Adrenal gland (tissue), 12 donors: ENCODE data around the gene CA10. TPM values are rescaled to one million over a fixed set of nuclear protein-coding genes. Genes with fewer than 3 reads are reported as not detected.

Experiments
- DNase-seq, 7 donors: peaks; one replicate each; pipeline ENCODE4 v3.0.0-alpha.2; 2019 to 2020
- H3K27ac ChIP-seq, 5 donors: fragments of 200-600 bp; sonication (generic) in 4 of 5; 1 replicate in 3 of 5; 2 replicates in 2 of 5; pipeline versions ENCODE4 v1.5.1 to v1.8.0; 2016 to 2020; ENCODE audit warnings: mild to moderate bottlenecking in 1 of 5
- H3K27me3 ChIP-seq: fragments of 200-600 bp; 2 replicates; pipeline ENCODE4 v1.8.0; 2021
- H3K36me3 ChIP-seq, 2 donors: fragments of 200-600 bp; replicated peaks in 1 of 2; 1 replicate in 1 of 2; 2 replicates in 1 of 2; pipeline versions ENCODE4 v1.5.1 to v1.8.0; 2018 to 2022
- H3K4me1 ChIP-seq, 2 donors: fragments of 200-600 bp; replicated peaks in 1 of 2; 1 replicate in 1 of 2; 2 replicates in 1 of 2; pipeline versions ENCODE4 v1.5.1 to v1.8.0; 2018 to 2021
- H3K4me3 ChIP-seq, 4 donors: fragments of 200-600 bp; sonication (generic) in 3 of 4; one replicate each; pipeline ENCODE4 v1.5.1; 2016 to 2018
- H3K9me3 ChIP-seq, 3 donors: fragments of 200-600 bp; sonication (generic) in 1 of 3; replicated peaks in 1 of 3; 1 replicate in 2 of 3; 2 replicates in 1 of 3; pipeline versions ENCODE4 v1.5.1 to v1.8.0; 2016 to 2021
- POLR2A ChIP-seq, 2 donors: fragments of 450-650 bp; IDR thresholded peaks; one replicate each; pipeline ENCODE4 v1.6.1; 2017; ENCODE audit warnings: antibody characterized with exemption in 2 of 2, mild to moderate bottlenecking in 2 of 2, moderate library complexity in 1 of 2
- WGBS, 4 donors: extraction: QIAGEN DNeasy Blood & Tissue Kit in 2 of 4; methylation state at CpG; one replicate each; pipeline versions ENCODE4 v1.1.5 to v1.1.7; 2013 to 2017; 5-methylcytosine and 5-hydroxymethylcytosine counted together
- intact Hi-C, 2 donors: fragments of 100-400 bp; cut with DNase I; formaldehyde crosslinking; loops; one replicate each; pipeline versions ENCODE4 v1.14.1 to v1.15.0; 2022 to 2023
- polyA plus RNA-seq, 3 donors: library from polyadenylated mRNA; stranded (reverse); fragments of 200-250 nt in 2 of 3; fragments of 350-450 nt in 1 of 3; fragmentation: Illumina TruSeq in 1 of 3; extraction: RNeasy Lipid Tissue Mini Kit (QIAGEN cat#74804) in 1 of 3; gene quantifications; one replicate each; pipeline ENCODE4 v1.2.3, GENCODE V29; 2013 to 2014
- total RNA-seq, 9 donors: library from RNA; depleted of rRNA in 4 of 9; stranded (reverse); fragments of >200 nt in 4 of 9; fragments of 120-200 nt in 1 of 9; fragmentation: NEBNext Ultra II Directional in 1 of 9; extraction: Animal tissue kit (Norgen Biotek cat#: 25700) in 1 of 9; gene quantifications; one replicate each; pipeline versions ENCODE4 v1.1.0 to v1.2.4, GENCODE V29; 2013 to 2023
- TF ChIP-seq, protein P1 (sequence below), 6 experiments: fragments of 450-650 bp in 4 of 6; fragments of 200-600 bp in 2 of 6; sonication (generic) in 1 of 6; IDR thresholded peaks; 1 replicate in 5 of 6; 2 replicates in 1 of 6; pipeline versions ENCODE4 v1.5.1 to v1.8.0; 2016 to 2021; ENCODE audit warnings: antibody characterized with exemption in 6 of 6, mild to moderate bottlenecking in 2 of 6, moderate library complexity in 1 of 6
- donor health status: healthy with polysubstance abuse.
- donor health status: Bipolar disorder and iron deficiency.
- donor health status: DM: yes; HTN: yes; CAD: no.
- donor health status: DM: no; HTN: no; CAD: no.
- donor health status: DM: no; HTN: no; CAD: no.
- donor health status: DM: yes; HTN: yes; CAD: no.

CA10 gene
- total and polyA plus RNA-seq, 12 donors = 0.27 to 3.1 (median 2.5) TPM; not detected in 5

DNA sequence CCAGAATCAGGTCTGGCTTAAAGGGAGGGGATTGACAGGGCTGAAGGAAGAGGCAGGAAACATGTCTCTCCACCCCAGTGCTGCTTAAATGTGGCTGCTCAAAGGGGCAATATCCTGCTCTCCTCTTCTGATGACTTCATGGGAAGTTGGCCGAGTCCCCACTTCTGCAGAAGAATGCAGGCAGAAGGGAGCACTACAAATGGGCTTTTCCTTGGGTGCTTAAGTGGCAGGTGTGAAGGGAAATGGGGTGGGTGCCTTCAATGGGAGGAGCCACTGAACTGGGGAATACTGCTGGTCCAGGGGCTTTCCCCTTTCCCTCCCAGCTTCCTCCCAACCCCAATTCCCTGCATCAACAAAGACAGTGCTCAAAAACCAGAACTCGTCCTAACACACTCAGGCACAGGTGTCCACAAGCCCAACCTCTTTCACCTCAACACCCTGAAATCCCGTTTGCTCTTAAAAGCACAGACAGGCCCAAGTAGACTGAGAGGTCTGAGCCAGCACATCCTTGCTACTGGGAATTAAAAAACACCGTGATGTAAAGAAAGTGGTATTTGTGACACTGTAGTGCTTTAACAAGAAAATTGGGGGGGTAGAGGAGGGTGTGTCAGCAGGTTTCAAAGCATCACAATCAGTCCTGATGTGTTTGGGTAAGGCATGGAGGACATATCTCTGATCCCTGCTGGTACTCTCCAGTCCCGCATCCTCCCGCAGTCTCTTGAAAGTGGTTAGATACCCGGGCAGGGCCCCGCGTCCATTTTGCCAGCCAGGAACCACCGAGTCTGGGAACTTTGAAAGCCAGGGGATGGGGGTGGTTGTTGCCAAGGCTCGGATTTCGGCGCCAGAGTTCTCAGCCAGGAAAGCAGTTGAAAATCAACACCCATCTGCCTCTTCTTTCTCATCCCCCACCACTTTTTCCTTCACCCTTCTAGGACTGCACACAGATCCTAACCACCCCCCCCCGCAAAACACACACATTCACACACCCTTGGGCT is 1.6 kb downstream of the CA10 start:
- TF ChIP-seq, protein P1, sequence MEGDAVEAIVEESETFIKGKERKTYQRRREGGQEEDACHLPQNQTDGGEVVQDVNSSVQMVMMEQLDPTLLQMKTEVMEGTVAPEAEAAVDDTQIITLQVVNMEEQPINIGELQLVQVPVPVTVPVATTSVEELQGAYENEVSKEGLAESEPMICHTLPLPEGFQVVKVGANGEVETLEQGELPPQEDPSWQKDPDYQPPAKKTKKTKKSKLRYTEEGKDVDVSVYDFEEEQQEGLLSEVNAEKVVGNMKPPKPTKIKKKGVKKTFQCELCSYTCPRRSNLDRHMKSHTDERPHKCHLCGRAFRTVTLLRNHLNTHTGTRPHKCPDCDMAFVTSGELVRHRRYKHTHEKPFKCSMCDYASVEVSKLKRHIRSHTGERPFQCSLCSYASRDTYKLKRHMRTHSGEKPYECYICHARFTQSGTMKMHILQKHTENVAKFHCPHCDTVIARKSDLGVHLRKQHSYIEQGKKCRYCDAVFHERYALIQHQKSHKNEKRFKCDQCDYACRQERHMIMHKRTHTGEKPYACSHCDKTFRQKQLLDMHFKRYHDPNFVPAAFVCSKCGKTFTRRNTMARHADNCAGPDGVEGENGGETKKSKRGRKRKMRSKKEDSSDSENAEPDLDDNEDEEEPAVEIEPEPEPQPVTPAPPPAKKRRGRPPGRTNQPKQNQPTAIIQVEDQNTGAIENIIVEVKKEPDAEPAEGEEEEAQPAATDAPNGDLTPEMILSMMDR (IDR thresholded peaks at IDR 0.05) = no peak
- no peak for TF ChIP-seq POLR2A (IDR thresholded peaks at IDR 0.05)
- no peak for DNase-seq
- Histone ChIP-seq H3K36me3 (no peaks in the 10 kb centered on the region), H3K27ac (no peak overlapping the region), H3K4me3 (no peak overlapping the region), H3K27me3 (peaks cover 30% of the 10 kb centered on the region), H3K4me1 (no peaks in the 10 kb centered on the region), H3K9me3 (no peaks in the 10 kb centered on the region)
- WGBS, 4 donors = 11 to 16% (median 16%) methylated on average over 13 to 14 of the region's 14 CpGs
- intact Hi-C loops = no loop called here

DNA sequence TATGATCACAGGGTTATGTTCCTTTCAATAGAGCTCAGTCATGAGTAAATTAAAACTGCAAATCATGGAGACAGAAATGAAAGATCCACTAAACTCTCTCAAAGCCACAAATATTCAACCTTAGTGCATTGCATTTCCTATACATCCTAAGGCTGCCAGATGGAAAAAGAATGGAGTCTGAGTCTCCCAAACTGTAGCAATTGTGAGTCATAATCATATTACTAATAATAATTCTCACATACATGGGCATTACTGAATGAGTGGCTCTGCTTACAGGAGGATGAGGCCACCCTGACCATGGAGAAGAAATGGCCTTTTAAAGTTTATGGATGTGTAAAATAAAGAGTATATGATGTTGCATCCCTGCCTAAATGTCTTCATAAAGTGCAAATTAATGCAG is 3.2 kb downstream of the CA10 start:
- DNase-seq = no peak
- Histone ChIP-seq H3K4me3 (no peak overlapping the region), H3K27me3 (peaks cover 30% of the 10 kb centered on the region), H3K9me3 (no peaks in the 10 kb centered on the region), H3K4me1 (no peaks in the 10 kb centered on the region), H3K36me3 (no peaks in the 10 kb centered on the region), H3K27ac (no peak overlapping the region)
- intact Hi-C loops = no loop called here
- TF ChIP-seq, protein P1 (IDR thresholded peaks at IDR 0.05) = no peak
- no peak for TF ChIP-seq POLR2A (IDR thresholded peaks at IDR 0.05)

DNA sequence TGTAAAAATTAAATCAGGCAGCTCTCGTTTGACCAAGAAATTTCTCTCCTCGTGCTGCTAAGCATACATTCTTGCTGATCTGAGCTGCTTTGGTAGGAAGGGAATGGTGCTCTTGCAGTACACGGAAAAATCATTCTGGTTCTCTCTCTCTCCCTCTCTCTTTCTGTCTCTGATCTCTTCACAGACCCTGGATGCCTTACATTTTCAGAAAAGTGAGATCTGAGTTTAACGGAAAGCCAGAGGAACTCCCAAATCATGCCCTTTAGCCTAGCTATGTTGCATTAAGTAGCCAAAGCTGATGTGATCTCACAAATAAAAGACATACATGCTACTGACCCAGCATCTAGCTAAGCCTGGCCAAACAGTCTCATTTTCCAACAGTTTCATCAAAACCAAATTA is 4.0 kb downstream of the CA10 start:
- 45 to 56% (median 52%) methylated on average over 4 of the region's 4 CpGs for WGBS, 4 donors
- Histone ChIP-seq H3K4me1 (no peaks in the 10 kb centered on the region), H3K9me3 (no peaks in the 10 kb centered on the region), H3K27ac (no peak overlapping the region), H3K4me3 (no peak overlapping the region), H3K36me3 (no peaks in the 10 kb centered on the region), H3K27me3 (peaks cover 23% of the 10 kb centered on the region)
- TF ChIP-seq POLR2A (IDR thresholded peaks at IDR 0.05) = no peak
- TF ChIP-seq, protein P1 (IDR thresholded peaks at IDR 0.05) = no peak
- intact Hi-C loops = no loop called here
- no peak for DNase-seq

DNA sequence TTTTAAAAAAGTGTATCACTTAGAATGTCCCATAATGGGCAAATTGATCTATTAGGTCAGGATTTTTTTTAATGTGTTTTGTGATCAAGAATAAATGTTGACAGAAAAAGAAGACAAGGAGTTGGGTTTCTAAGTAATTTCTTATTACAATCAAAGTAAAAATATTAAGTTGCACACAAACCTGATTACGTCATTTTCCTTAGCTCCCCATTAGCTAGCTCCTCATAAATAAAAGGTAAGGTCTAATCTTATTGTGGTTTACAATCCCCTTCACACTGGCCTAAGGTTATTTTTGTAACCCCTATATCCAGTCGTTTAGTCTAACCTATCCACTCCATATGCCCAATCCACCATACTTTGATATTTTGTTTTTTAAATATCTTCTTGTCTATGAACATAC is 7.6 kb downstream of the CA10 start:
- H3K4me3 ChIP-seq = no peak overlapping the region
- no peak for DNase-seq
- no peaks in the 10 kb centered on the region for H3K36me3 ChIP-seq
- no peaks in the 10 kb centered on the region for H3K4me1 ChIP-seq
- WGBS, 4 donors = 62 to 71% (median 64%) methylated on average over 2 of the region's 2 CpGs
- intact Hi-C loops = no loop called here
- no peaks in the 10 kb centered on the region for H3K9me3 ChIP-seq
- TF ChIP-seq POLR2A (IDR thresholded peaks at IDR 0.05) = no peak
- TF ChIP-seq, protein P1 (IDR thresholded peaks at IDR 0.05) = no peak
- no peak overlapping the region for H3K27ac ChIP-seq
- H3K27me3 ChIP-seq = no peaks in the 10 kb centered on the region
